HEK293T (cell line): ENCODE measurements around the gene NDRG3.

Experiments used
- ARNT ChIP-seq: fragments of 450-650 bp; IDR thresholded peaks from 2 replicates; pipeline ENCODE4 v1.6.1; 2017; ENCODE audit warnings: mild to moderate bottlenecking
- BHLHE40 ChIP-seq: fragments of 450-650 bp; IDR thresholded peaks from 2 replicates; pipeline ENCODE4 v1.6.1; 2016; ENCODE audit warnings: mild to moderate bottlenecking, moderate library complexity, borderline replicate concordance
- ELF4 ChIP-seq: fragments of 450-650 bp; IDR thresholded peaks from 2 replicates; pipeline ENCODE4 v1.6.1; 2017; ENCODE audit warnings: antibody characterized with exemption
- FOXA1 ChIP-seq: fragments of 450-650 bp; IDR thresholded peaks from 2 replicates; pipeline ENCODE4 v1.6.1; 2016; ENCODE audit warnings: mild to moderate bottlenecking
- FOXM1 ChIP-seq: fragments of 450-650 bp; IDR thresholded peaks from 2 replicates; pipeline ENCODE4 v1.6.1; 2017; ENCODE audit warnings: mild to moderate bottlenecking, borderline replicate concordance
- HDGF ChIP-seq: fragments of 450-650 bp; IDR thresholded peaks from 2 replicates; pipeline ENCODE4 v1.6.1; 2017; ENCODE audit warnings: antibody characterized with exemption, borderline replicate concordance
- LEF1 ChIP-seq: fragments of 450-650 bp; IDR thresholded peaks from 2 replicates; pipeline ENCODE4 v1.6.1; 2017; ENCODE audit warnings: mild to moderate bottlenecking, borderline replicate concordance
- NFRKB ChIP-seq: fragments of 450-650 bp; IDR thresholded peaks from 2 replicates; pipeline ENCODE4 v1.6.1; 2016; ENCODE audit warnings: mild to moderate bottlenecking, moderate library complexity
- SP1 ChIP-seq: fragments of 450-650 bp; IDR thresholded peaks from 2 replicates; pipeline ENCODE4 v1.6.1; 2017

DNA sequence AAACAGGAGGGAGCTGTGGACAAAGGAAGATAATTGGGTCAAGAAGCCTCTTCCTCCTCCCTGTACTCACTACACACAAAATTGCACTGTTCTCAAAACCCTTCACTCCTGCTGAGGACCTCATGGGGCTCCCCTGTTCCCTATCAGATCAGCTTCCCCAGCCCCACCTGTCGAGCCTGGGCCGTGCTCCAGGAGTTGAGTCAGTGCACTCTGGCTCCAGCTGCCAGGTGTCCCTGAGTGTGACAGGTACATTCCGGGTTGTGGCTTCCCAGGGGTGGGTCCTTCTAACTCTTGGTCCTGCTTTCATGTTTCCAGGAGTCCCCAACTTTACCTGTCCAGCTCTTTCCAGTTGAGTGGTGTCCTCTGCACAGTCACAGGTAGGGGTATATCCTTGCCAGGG lies 131.9 kb downstream of the NDRG3 start:
- no peak for TF ChIP-seq HDGF
- no peak for TF ChIP-seq NFRKB
- no peak for TF ChIP-seq ARNT
- TF ChIP-seq SP1, result no peak
- TF ChIP-seq FOXM1, result no peak
- no peak for TF ChIP-seq LEF1
- no peak for TF ChIP-seq BHLHE40
- no peak for TF ChIP-seq FOXA1
- TF ChIP-seq ELF4, result no peak
